ENCODE measurements around the gene SLC7A9.
"Not testable (repeated sequence)": the region's sequence is repeated elsewhere in the genome, so short reads cannot be mapped to it uniquely, and the experiment has no call there.

- TF ChIP-seq, protein P1, sequence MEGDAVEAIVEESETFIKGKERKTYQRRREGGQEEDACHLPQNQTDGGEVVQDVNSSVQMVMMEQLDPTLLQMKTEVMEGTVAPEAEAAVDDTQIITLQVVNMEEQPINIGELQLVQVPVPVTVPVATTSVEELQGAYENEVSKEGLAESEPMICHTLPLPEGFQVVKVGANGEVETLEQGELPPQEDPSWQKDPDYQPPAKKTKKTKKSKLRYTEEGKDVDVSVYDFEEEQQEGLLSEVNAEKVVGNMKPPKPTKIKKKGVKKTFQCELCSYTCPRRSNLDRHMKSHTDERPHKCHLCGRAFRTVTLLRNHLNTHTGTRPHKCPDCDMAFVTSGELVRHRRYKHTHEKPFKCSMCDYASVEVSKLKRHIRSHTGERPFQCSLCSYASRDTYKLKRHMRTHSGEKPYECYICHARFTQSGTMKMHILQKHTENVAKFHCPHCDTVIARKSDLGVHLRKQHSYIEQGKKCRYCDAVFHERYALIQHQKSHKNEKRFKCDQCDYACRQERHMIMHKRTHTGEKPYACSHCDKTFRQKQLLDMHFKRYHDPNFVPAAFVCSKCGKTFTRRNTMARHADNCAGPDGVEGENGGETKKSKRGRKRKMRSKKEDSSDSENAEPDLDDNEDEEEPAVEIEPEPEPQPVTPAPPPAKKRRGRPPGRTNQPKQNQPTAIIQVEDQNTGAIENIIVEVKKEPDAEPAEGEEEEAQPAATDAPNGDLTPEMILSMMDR (IDR thresholded peaks at IDR 0.05; ENCODE audit: low read length): not testable (repeated sequence)
- not testable (repeated sequence) for TF ChIP-seq EZH2 (IDR thresholded peaks at IDR 0.05; ENCODE audit: borderline replicate concordance, low read length)
Observed at GRCh38 chr19:32832094-32832493, 37.5 kb downstream of the SLC7A9 start.

Data from OCI-LY1 (cell line).